ENCODE measurements around the gene ACBD4. TPM values are rescaled to one million over a fixed set of nuclear protein-coding genes. Genes with fewer than 3 reads are reported as not detected.

ACBD4 gene
- total and polyA plus RNA-seq, 2 of the 13 experiments (the other 11 are each of a cell fraction or from before 2014, with no cell fraction given) = 16.1 to 26.9 TPM

DNA sequence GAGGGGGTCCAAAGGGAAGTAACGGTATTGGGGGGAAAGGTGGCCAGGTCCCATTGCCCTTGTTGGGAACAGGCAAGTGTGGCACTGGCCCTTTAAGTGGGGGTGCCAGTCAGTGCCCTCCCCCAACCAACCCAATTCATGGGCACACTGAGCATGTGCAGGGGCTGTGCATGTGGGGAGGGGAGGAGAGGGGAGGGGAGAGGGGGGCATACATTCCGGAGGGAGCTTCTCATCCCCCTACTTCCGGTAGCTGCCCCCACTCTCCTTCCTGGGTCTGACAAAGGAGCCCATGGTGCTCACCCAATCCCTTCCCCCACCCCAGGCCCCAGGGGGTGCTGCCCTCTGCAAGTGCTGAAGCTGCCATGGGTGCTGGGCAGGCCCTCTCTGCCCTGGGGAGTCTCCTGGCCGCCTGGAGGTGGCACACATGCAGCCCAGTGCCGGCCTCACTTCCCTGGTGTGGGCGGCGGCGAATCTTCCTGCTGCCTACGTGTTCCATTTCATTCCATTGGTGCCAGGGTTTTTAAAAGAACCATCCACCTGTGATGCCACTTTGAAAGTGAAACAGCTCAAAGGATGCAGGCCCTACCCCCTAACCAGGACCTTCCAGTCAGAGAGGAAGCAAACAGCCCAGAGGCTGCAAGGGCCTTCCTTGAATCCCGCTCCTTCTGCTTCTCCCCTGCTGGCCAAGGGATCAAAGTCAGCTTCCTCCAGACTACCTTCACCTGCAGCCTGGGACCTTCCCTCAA, 37.2 kb downstream of the ACBD4 start (continued):
- TF ChIP-seq KLF9 (CRISPR knock-in tag; IDR thresholded peaks at IDR 0.05; ENCODE audit: low read depth) = no peak
- TF ChIP-seq, protein P1, sequence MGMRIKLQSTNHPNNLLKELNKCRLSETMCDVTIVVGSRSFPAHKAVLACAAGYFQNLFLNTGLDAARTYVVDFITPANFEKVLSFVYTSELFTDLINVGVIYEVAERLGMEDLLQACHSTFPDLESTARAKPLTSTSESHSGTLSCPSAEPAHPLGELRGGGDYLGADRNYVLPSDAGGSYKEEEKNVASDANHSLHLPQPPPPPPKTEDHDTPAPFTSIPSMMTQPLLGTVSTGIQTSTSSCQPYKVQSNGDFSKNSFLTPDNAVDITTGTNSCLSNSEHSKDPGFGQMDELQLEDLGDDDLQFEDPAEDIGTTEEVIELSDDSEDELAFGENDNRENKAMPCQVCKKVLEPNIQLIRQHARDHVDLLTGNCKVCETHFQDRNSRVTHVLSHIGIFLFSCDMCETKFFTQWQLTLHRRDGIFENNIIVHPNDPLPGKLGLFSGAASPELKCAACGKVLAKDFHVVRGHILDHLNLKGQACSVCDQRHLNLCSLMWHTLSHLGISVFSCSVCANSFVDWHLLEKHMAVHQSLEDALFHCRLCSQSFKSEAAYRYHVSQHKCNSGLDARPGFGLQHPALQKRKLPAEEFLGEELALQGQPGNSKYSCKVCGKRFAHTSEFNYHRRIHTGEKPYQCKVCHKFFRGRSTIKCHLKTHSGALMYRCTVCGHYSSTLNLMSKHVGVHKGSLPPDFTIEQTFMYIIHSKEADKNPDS (CRISPR knock-in tag; IDR thresholded peaks at IDR 0.05) = no peak
- no peak for TF ChIP-seq NKX3-1 (CRISPR knock-in tag; IDR thresholded peaks at IDR 0.05)
- no peak for TF ChIP-seq PRMT3 (CRISPR knock-in tag; IDR thresholded peaks at IDR 0.05; ENCODE audit: borderline replicate concordance, low read depth)
- TF ChIP-seq SP140L (CRISPR knock-in tag; IDR thresholded peaks at IDR 0.05; ENCODE audit: borderline replicate concordance) = no peak
- no peak for TF ChIP-seq MED8 (CRISPR knock-in tag; IDR thresholded peaks at IDR 0.05; ENCODE audit: insufficient replicate concordance)
- TF ChIP-seq ZSCAN25 (CRISPR knock-in tag; IDR thresholded peaks at IDR 0.05) = peak; percentile 94
- TF ChIP-seq, protein P2, sequence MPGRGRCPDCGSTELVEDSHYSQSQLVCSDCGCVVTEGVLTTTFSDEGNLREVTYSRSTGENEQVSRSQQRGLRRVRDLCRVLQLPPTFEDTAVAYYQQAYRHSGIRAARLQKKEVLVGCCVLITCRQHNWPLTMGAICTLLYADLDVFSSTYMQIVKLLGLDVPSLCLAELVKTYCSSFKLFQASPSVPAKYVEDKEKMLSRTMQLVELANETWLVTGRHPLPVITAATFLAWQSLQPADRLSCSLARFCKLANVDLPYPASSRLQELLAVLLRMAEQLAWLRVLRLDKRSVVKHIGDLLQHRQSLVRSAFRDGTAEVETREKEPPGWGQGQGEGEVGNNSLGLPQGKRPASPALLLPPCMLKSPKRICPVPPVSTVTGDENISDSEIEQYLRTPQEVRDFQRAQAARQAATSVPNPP (CRISPR knock-in tag; IDR thresholded peaks at IDR 0.05) = no peak
- no peak for TF ChIP-seq FLYWCH1 (CRISPR knock-in tag; IDR thresholded peaks at IDR 0.05)
- TF ChIP-seq ETV6 (CRISPR knock-in tag; conservative IDR thresholded peaks at IDR 0.05) = peak; percentile 45; the same call in 1 of the 2 replicates
- no peak for TF ChIP-seq KMT2A (CRISPR knock-in tag; IDR thresholded peaks at IDR 0.05)
- no peak for TF ChIP-seq ZNF550 (CRISPR knock-in tag; IDR thresholded peaks at IDR 0.05; ENCODE audit: borderline replicate concordance)
- no peak for TF ChIP-seq FOXC1 (CRISPR knock-in tag; IDR thresholded peaks at IDR 0.05; ENCODE audit: borderline replicate concordance)
- peak; percentile 77; the same call in 1 of the 2 replicates for TF ChIP-seq ZKSCAN8 (CRISPR knock-in tag; IDR thresholded peaks at IDR 0.05; ENCODE audit: borderline replicate concordance)
- TF ChIP-seq ZNF788 (CRISPR knock-in tag; IDR thresholded peaks at IDR 0.05; ENCODE audit: borderline replicate concordance) = peak; percentile 71; the same call in 1 of the 2 replicates
- 0 out of 2 replicates have a peak, but pooled peaks have one; percentile 4 for TF ChIP-seq ZNF160 (CRISPR knock-in tag; IDR thresholded peaks at IDR 0.05)
- TF ChIP-seq FOXJ3 (CRISPR knock-in tag; IDR thresholded peaks at IDR 0.05; ENCODE audit: borderline replicate concordance) = no peak
- TF ChIP-seq ZNF430 (CRISPR knock-in tag; IDR thresholded peaks at IDR 0.05) = peak; percentile 93; the same call in 1 of the 2 replicates
- TF ChIP-seq ARNT (IDR thresholded peaks at IDR 0.05) = no peak
- TF ChIP-seq, protein P3, sequence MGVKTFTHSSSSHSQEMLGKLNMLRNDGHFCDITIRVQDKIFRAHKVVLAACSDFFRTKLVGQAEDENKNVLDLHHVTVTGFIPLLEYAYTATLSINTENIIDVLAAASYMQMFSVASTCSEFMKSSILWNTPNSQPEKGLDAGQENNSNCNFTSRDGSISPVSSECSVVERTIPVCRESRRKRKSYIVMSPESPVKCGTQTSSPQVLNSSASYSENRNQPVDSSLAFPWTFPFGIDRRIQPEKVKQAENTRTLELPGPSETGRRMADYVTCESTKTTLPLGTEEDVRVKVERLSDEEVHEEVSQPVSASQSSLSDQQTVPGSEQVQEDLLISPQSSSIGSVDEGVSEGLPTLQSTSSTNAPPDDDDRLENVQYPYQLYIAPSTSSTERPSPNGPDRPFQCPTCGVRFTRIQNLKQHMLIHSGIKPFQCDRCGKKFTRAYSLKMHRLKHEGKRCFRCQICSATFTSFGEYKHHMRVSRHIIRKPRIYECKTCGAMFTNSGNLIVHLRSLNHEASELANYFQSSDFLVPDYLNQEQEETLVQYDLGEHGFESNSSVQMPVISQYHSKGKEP (CRISPR knock-in tag; IDR thresholded peaks at IDR 0.05) = no peak
- TF ChIP-seq IKZF4 (CRISPR knock-in tag; IDR thresholded peaks at IDR 0.05; ENCODE audit: borderline replicate concordance, low read depth, not compliant biosample characterization) = peak; percentile 55
- peak; percentile 74 for TF ChIP-seq NCOA2 (CRISPR knock-in tag; IDR thresholded peaks at IDR 0.05)
- TF ChIP-seq, protein P4, sequence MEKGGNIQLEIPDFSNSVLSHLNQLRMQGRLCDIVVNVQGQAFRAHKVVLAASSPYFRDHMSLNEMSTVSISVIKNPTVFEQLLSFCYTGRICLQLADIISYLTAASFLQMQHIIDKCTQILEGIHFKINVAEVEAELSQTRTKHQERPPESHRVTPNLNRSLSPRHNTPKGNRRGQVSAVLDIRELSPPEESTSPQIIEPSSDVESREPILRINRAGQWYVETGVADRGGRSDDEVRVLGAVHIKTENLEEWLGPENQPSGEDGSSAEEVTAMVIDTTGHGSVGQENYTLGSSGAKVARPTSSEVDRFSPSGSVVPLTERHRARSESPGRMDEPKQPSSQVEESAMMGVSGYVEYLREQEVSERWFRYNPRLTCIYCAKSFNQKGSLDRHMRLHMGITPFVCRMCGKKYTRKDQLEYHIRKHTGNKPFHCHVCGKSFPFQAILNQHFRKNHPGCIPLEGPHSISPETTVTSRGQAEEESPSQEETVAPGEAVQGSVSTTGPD (CRISPR knock-in tag; IDR thresholded peaks at IDR 0.05) = no peak
- 0 out of 2 replicates have a peak, but pooled peaks have one; percentile 29 for TF ChIP-seq ZNF766 (CRISPR knock-in tag; IDR thresholded peaks at IDR 0.05; ENCODE audit: borderline replicate concordance)
- no peak for TF ChIP-seq TP53 (CRISPR knock-in tag; conservative IDR thresholded peaks at IDR 0.05)
